CD14-positive monocyte (primary cell): ENCODE data around the gene VSTM2L. TPM values are rescaled to one million over a fixed set of nuclear protein-coding genes. Genes with fewer than 3 reads are reported as not detected.

ENCODE experiments used
- DNase-seq, 3 donors: peaks; one replicate each; pipeline ENCODE4 v3.0.0-alpha.2; 2011 to 2022
- H2AFZ ChIP-seq: 2 replicates; pipeline ENCODE4 v1.6.0; 2012; ENCODE audit warnings: mild to moderate bottlenecking, low read depth, low read length, inconsistent platforms; ENCODE audit not compliant: insufficient read depth, poor library complexity, severe bottlenecking
- H3K27ac ChIP-seq, 2 donors: 1 replicate in 1 of 2; 2 replicates in 1 of 2; pipeline ENCODE4 v1.5.1; 2012 to 2013; ENCODE audit warnings: low read length in 2 of 2, control low read depth in 1 of 2, inconsistent platforms in 1 of 2, low read depth in 1 of 2, mild to moderate bottlenecking in 1 of 2
- H3K27me3 ChIP-seq, 2 donors: one replicate each; pipeline versions ENCODE4 v1.6.0 to v1.6.1; 2011 to 2013; ENCODE audit warnings: low read length in 2 of 2; ENCODE audit not compliant: control insufficient read depth in 2 of 2, insufficient read depth in 2 of 2
- H3K36me3 ChIP-seq, 2 donors: replicated peaks in 1 of 2; 1 replicate in 1 of 2; 2 replicates in 1 of 2; pipeline versions ENCODE4 v1.5.1 to v1.6.1; 2012 to 2013; ENCODE audit warnings: low read length in 2 of 2, control low read depth in 1 of 2, inconsistent platforms in 1 of 2, mild to moderate bottlenecking in 1 of 2; ENCODE audit not compliant: insufficient read depth in 2 of 2, control insufficient read depth in 1 of 2
- H3K4me1 ChIP-seq, 2 donors: 1 replicate in 1 of 2; 2 replicates in 1 of 2; pipeline versions ENCODE4 v1.5.1 to v1.6.1; 2012 to 2013; ENCODE audit warnings: low read length in 2 of 2, control low read depth in 1 of 2, inconsistent platforms in 1 of 2, mild to moderate bottlenecking in 1 of 2, moderate library complexity in 1 of 2; ENCODE audit not compliant: insufficient read depth in 2 of 2, control insufficient read depth in 1 of 2
- H3K4me2 ChIP-seq: replicated peaks from 2 replicates; pipeline ENCODE3; 2012; ENCODE audit warnings: low read length, moderate library complexity, mild to moderate bottlenecking; ENCODE audit not compliant: poor library complexity, severe bottlenecking; ENCODE audit errors: extremely low read depth
- H3K4me3 ChIP-seq, 3 experiments: fragments of 200-600 bp in 1 of 3; sonication (generic) in 1 of 3; replicated peaks in 1 of 3; 1 replicate in 2 of 3; 2 replicates in 1 of 3; pipeline ENCODE4 v1.5.1; 2011 to 2013; ENCODE audit warnings: low read length in 3 of 3, mild to moderate bottlenecking in 3 of 3, control low read depth in 2 of 3, low read depth in 2 of 3, inconsistent platforms in 1 of 3, moderate library complexity in 1 of 3
- H3K79me2 ChIP-seq: 2 replicates; pipeline ENCODE4 v1.6.0; 2012; ENCODE audit warnings: mild to moderate bottlenecking, control low read depth, inconsistent platforms, low read length, moderate library complexity; ENCODE audit not compliant: insufficient read depth
- H3K9ac ChIP-seq: 2 replicates; pipeline ENCODE4 v1.6.0; 2017; ENCODE audit warnings: low read length, mild to moderate bottlenecking; ENCODE audit not compliant: insufficient read depth, poor library complexity, severe bottlenecking
- H3K9me3 ChIP-seq, 2 donors: replicated peaks in 1 of 2; 1 replicate in 1 of 2; 2 replicates in 1 of 2; pipeline versions ENCODE4 v1.5.1 to v1.6.1; 2012 to 2013; ENCODE audit warnings: low read length in 2 of 2, control low read depth in 1 of 2; ENCODE audit not compliant: control insufficient read depth in 1 of 2, insufficient read depth in 1 of 2
- H4K20me1 ChIP-seq: 2 replicates; pipeline ENCODE4 v1.6.0; 2012; ENCODE audit warnings: mild to moderate bottlenecking, low read length, control low read depth, moderate library complexity; ENCODE audit not compliant: insufficient read depth
- H3K27ac Mint-ChIP-seq, 7 donors: one replicate each; pipeline ENCODE4 v1.8.0; 2020; ENCODE audit warnings: mild to moderate bottlenecking in 7 of 7, mixed read lengths in 7 of 7, moderate library complexity in 6 of 7, inconsistent platforms in 2 of 7
- H3K27me3 Mint-ChIP-seq, 3 donors: one replicate each; pipeline ENCODE4 v1.8.0; 2021 to 2022; ENCODE audit warnings: low read depth in 3 of 3, mild to moderate bottlenecking in 3 of 3, mixed read lengths in 3 of 3, moderate library complexity in 3 of 3, inconsistent platforms in 1 of 3
- H3K36me3 Mint-ChIP-seq, 2 donors: one replicate each; pipeline ENCODE4 v1.8.0; 2020; ENCODE audit warnings: mixed read lengths in 2 of 2, inconsistent platforms in 1 of 2, mild to moderate bottlenecking in 1 of 2
- H3K4me1 Mint-ChIP-seq: one replicate; pipeline ENCODE4 v1.8.0; 2020; ENCODE audit warnings: mild to moderate bottlenecking, mixed read lengths
- H3K4me3 Mint-ChIP-seq, 2 donors: one replicate each; pipeline ENCODE4 v1.8.0; 2020; ENCODE audit warnings: mild to moderate bottlenecking in 2 of 2, mixed read lengths in 2 of 2, moderate library complexity in 1 of 2
- H3K9me3 Mint-ChIP-seq, 7 donors: one replicate each; pipeline ENCODE4 v1.8.0; 2020 to 2022; ENCODE audit warnings: mixed read lengths in 7 of 7, mild to moderate bottlenecking in 6 of 7, moderate library complexity in 6 of 7, inconsistent platforms in 2 of 7
- WGBS: methylation state at CpG from one replicate; pipeline ENCODE4 v1.1.5; 2013; ENCODE audit warnings: missing lambda C conversion rate; ENCODE audit not compliant: insufficient coverage; 5-methylcytosine and 5-hydroxymethylcytosine counted together
- intact Hi-C, 2 donors: fragments of 100-400 bp; cut with micrococcal nuclease; formaldehyde crosslinking; loops; one replicate each; pipeline versions ENCODE4 v1.15.0 to v1.15.1; 2023
- polyA plus RNA-seq, 3 donors: library from polyadenylated mRNA; depleted of rRNA in 1 of 3; unstranded in 2 of 3; stranded (reverse) in 1 of 3; fragments of 300-500 nt in 2 of 3; fragments of >200 nt in 1 of 3; fragmentation: Illumina TruSeq in 2 of 3; gene quantifications; 1 replicate in 2 of 3; 2 replicates in 1 of 3; pipeline ENCODE4 v1.2.3, GENCODE V29; 2012 to 2021
- TF ChIP-seq, protein P1 (sequence below): fragments of 200-600 bp; IDR thresholded peaks from one replicate; pipeline ENCODE4 v1.8.0; 2022; ENCODE audit warnings: antibody characterized with exemption, mild to moderate bottlenecking

VSTM2L gene
- polyA plus RNA-seq, 3 donors, result not detected

DNA sequence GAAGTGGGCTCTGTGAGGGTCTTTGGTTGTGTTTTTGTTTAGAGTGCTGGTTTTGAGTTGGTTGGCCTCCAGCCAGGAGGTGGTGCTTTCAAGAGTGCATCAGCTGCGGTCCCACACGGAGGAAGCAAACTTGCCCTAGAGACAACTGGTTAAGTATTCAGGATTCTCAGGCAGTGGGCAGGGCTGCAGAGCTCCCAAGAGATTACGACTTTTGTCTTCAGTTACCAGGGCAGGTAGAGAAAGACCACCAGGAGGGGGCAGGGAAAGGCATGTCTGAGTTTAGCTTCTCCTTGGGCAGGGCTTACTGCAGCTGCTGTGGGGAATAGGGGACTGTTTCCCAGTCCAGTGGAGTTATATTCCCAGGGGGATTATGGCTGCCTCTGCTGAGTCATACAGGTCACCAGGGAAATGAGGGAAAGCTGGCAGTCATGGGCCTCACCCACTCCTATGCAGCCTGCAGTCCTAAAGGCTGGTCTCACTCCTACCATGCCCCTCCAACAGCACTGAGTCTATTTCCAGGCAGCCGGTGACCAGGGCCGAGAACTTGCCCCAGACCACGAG is 66.0 kb downstream of the VSTM2L start:
- Histone ChIP-seq H2AFZ (no peak overlapping the region), H3K36me3 (no peaks in the 10 kb centered on the region), H4K20me1 (no peaks in the 10 kb centered on the region), H3K27me3 (no peaks in the 10 kb centered on the region), H3K27ac (no peak overlapping the region), H3K79me2 (no peaks in the 10 kb centered on the region), H3K4me1 (no peaks in the 10 kb centered on the region), H3K9me3 (peaks cover 0 to 3% of the 10 kb centered on the region in 2 donors), H3K4me3 (no peak overlapping the region), H3K9ac (no peak overlapping the region), H3K4me2 (no peak overlapping the region)
- Mint-ChIP-seq H3K27ac (no peak overlapping the region), H3K9me3 (peaks cover 14 to 22% (median 17%) of the 10 kb centered on the region in 7 donors), H3K4me1 (no peaks in the 10 kb centered on the region), H3K27me3 (peaks cover 3 to 16% (median 11%) of the 10 kb centered on the region in 3 donors), H3K36me3 (no peaks in the 10 kb centered on the region), H3K4me3 (no peak overlapping the region)
- WGBS, result 92% methylated on average over 6 of the region's 6 CpGs
- TF ChIP-seq, protein P1, sequence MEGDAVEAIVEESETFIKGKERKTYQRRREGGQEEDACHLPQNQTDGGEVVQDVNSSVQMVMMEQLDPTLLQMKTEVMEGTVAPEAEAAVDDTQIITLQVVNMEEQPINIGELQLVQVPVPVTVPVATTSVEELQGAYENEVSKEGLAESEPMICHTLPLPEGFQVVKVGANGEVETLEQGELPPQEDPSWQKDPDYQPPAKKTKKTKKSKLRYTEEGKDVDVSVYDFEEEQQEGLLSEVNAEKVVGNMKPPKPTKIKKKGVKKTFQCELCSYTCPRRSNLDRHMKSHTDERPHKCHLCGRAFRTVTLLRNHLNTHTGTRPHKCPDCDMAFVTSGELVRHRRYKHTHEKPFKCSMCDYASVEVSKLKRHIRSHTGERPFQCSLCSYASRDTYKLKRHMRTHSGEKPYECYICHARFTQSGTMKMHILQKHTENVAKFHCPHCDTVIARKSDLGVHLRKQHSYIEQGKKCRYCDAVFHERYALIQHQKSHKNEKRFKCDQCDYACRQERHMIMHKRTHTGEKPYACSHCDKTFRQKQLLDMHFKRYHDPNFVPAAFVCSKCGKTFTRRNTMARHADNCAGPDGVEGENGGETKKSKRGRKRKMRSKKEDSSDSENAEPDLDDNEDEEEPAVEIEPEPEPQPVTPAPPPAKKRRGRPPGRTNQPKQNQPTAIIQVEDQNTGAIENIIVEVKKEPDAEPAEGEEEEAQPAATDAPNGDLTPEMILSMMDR, result no peak
- intact Hi-C loops, result no loop called here
- no peak for DNase-seq

DNA sequence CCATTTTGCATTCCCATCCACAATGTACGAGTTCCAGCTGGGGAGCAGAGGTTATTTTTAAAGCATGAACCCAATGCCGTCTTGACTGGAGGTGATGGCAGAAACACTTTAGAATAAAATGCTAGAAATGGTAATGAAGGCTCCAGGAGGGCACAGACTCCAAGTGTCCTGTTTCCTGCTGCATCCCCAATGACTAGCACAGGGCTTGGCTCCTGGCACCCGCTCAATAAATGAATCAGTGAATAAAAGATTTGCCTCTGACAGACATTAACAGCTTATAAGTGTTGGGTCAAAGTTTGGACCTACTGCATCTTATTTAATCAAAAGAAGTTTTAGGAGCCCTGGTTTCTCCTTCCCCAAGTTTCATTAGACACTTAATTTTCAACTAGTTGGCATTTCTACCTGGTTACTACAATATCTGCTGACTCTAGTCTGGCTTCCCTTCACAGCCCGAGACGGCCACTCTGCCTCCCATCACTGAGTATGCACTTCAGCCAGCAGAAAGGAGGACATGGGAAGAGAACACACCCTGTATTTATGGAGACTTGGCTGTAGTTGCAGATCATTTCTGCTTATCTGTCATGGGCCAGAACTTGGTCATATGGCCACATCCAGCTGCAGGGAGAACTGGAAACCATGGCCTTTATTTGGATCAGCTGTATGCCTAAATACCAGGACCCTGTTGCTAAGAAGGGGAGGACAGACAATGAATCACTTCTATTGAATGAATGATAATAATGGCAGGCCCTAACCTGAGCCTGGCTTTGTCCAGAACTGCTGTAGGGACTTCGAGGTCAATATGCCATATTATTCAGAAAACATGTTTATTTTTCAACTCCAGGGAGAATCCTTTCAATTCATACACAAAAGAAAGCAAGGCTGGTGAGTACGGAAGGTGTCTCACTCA is 67.3 kb downstream of the VSTM2L start:
- 100% methylated on average over 2 of the region's 7 CpGs for WGBS
- intact Hi-C loops, result no loop called here
- H2AFZ ChIP-seq, result no peak overlapping the region
- Mint-ChIP-seq H3K36me3 (no peaks in the 10 kb centered on the region), H3K9me3 (peaks cover 14 to 22% (median 17%) of the 10 kb centered on the region in 7 donors), H3K4me1 (no peaks in the 10 kb centered on the region), H3K4me3 (no peak overlapping the region), H3K27me3 (peaks cover 3 to 15% (median 9%) of the 10 kb centered on the region in 3 donors), H3K27ac (no peak overlapping the region)
- DNase-seq, result no peak
- no peaks in the 10 kb centered on the region for H4K20me1 ChIP-seq
- peaks cover 0 to 3% of the 10 kb centered on the region in 2 donors for H3K9me3 ChIP-seq
- H3K4me3 ChIP-seq, result no peak overlapping the region
- H3K9ac ChIP-seq, result no peak overlapping the region
- H3K4me1 ChIP-seq, result no peaks in the 10 kb centered on the region
- no peaks in the 10 kb centered on the region for H3K79me2 ChIP-seq
- H3K27ac ChIP-seq, result no peak overlapping the region
- no peaks in the 10 kb centered on the region for H3K36me3 ChIP-seq
- H3K27me3 ChIP-seq, result no peaks in the 10 kb centered on the region
- no peak overlapping the region for H3K4me2 ChIP-seq
- TF ChIP-seq, protein P1, result no peak
